ENCODE results near the gene SPDYE16.
"Not testable (repeated sequence)": the region's sequence is repeated elsewhere in the genome, so short reads cannot be mapped to it uniquely, and the experiment has no call there.

The SPDYE16 gene

GRCh38 chr7:76504351-76505167 lies 38.5 kb downstream of the SPDYE16 start:
- DNase-seq, result not testable (repeated sequence)

- DNase-seq, result not testable (repeated sequence)
These were observed 39.9 kb downstream of the SPDYE16 start for GRCh38 chr7:76503244-76503643.

- DNase-seq, result not testable (repeated sequence)
These were observed 40.3 kb downstream of the SPDYE16 start for GRCh38 chr7:76502836-76503235.

GRCh38 chr7:76502224-76502623 lies 40.9 kb downstream of the SPDYE16 start:
- DNase-seq, result not testable (repeated sequence)

GRCh38 chr7:76499924-76500241 lies 43.2 kb downstream of the SPDYE16 start:
- DNase-seq, result not testable (repeated sequence)

- DNase-seq, result not testable (repeated sequence)
These were observed 43.7 kb downstream of the SPDYE16 start for GRCh38 chr7:76499201-76499923.

- not testable (repeated sequence) for DNase-seq
These were observed 44.4 kb downstream of the SPDYE16 start for GRCh38 chr7:76498583-76499200.

GRCh38 chr7:76497918-76498582 lies 45.0 kb downstream of the SPDYE16 start:
- DNase-seq, result not testable (repeated sequence)

- DNase-seq, result not testable (repeated sequence)
These were observed 47.4 kb downstream of the SPDYE16 start for GRCh38 chr7:76495717-76496116.

GRCh38 chr7:76492139-76492538 lies 51.0 kb downstream of the SPDYE16 start:
- DNase-seq, result not testable (repeated sequence)

GRCh38 chr7:76487969-76488368 lies 55.1 kb downstream of the SPDYE16 start:
- not testable (repeated sequence) for DNase-seq

- DNase-seq, result peak in 1 of 2 experiments; percentile 19
These were observed 56.5 kb downstream of the SPDYE16 start for GRCh38 chr7:76486618-76487017.

GRCh38 chr7:76485822-76486610 lies 57.1 kb downstream of the SPDYE16 start:
- not testable (repeated sequence) for DNase-seq

GRCh38 chr7:76484456-76484855 lies 58.6 kb downstream of the SPDYE16 start:
- not testable (repeated sequence) for DNase-seq

GRCh38 chr7:76483081-76483480 lies 60.0 kb downstream of the SPDYE16 start:
- not testable (repeated sequence) for DNase-seq

GRCh38 chr7:76482660-76483059 lies 60.4 kb downstream of the SPDYE16 start:
- not testable (repeated sequence) for DNase-seq

Data from stimulated activated CD4-positive, alpha-beta T cell treated with anti-CD3 and anti-CD28 coated beads, Interleukin-4, amount 100 ng/mL, for 4 hours (primary cell).